OCI-LY7 (cell line): ENCODE results near the gene PTPRE.

ENCODE experiments used
- CTCF ChIP-seq: fragments of 200-600 bp; sonication (generic); conservative IDR thresholded peaks from 2 replicates; pipeline ENCODE4 v1.5.1; 2014; ENCODE audit warnings: mild to moderate bottlenecking, antibody characterized with exemption, low read length, moderate library complexity, mixed read lengths
- EZH2phosphoT487 ChIP-seq: fragments of 200-600 bp; sonication (generic); IDR thresholded peaks from 2 replicates; pipeline ENCODE4 v1.6.1; 2018; ENCODE audit warnings: low read depth, borderline replicate concordance, mild to moderate bottlenecking, mixed run types, antibody characterized with exemption, low read length, moderate library complexity, mixed read lengths

- TF ChIP-seq EZH2phosphoT487 = no peak
- no peak for TF ChIP-seq CTCF
These were observed 216.9 kb downstream of the PTPRE start for GRCh38 chr10:128123846-128124245.
